Duodenal mucosa (tissue), 2 donors: ENCODE results near the gene ADAM23.

ENCODE experiments used
- H3K27ac ChIP-seq: one replicate; pipeline ENCODE4 v1.7.0; 2013; ENCODE audit warnings: low read depth, low read length
- H3K27me3 ChIP-seq, 2 donors: one replicate each; pipeline ENCODE4 v1.7.0; 2013; ENCODE audit warnings: low read length in 2 of 2, control low read depth in 1 of 2; ENCODE audit not compliant: insufficient read depth in 2 of 2, control insufficient read depth in 1 of 2
- H3K36me3 ChIP-seq, 2 donors: one replicate each; pipeline ENCODE4 v1.7.0; 2013; ENCODE audit warnings: low read length in 2 of 2, control low read depth in 1 of 2; ENCODE audit not compliant: insufficient read depth in 2 of 2, control insufficient read depth in 1 of 2
- H3K4me1 ChIP-seq, 2 donors: one replicate each; pipeline ENCODE4 v1.7.0; 2013; ENCODE audit warnings: low read length in 2 of 2, control low read depth in 1 of 2; ENCODE audit not compliant: insufficient read depth in 2 of 2, control insufficient read depth in 1 of 2
- H3K4me3 ChIP-seq, 2 donors: one replicate each; pipeline ENCODE4 v1.7.0; 2013; ENCODE audit warnings: low read length in 2 of 2, low read depth in 1 of 2
- H3K9ac ChIP-seq, 2 donors: one replicate each; pipeline ENCODE4 v1.7.0; 2013; ENCODE audit warnings: low read length in 2 of 2, low read depth in 1 of 2
- H3K9me3 ChIP-seq, 2 donors: one replicate each; pipeline ENCODE4 v1.7.0; 2013; ENCODE audit warnings: low read length in 2 of 2, control low read depth in 1 of 2; ENCODE audit not compliant: control insufficient read depth in 1 of 2

Gene ADAM23

GRCh38 chr2:206527153-206527552 lies 83.8 kb downstream of the ADAM23 start:
- no peak overlapping the region for H3K27ac ChIP-seq
- no peak overlapping the region for H3K4me3 ChIP-seq
- no peaks in the 10 kb centered on the region for H3K36me3 ChIP-seq
- no peak overlapping the region for H3K9ac ChIP-seq
- no peaks in the 10 kb centered on the region for H3K4me1 ChIP-seq
- H3K9me3 ChIP-seq: no peaks in the 10 kb centered on the region
- H3K27me3 ChIP-seq: no peaks in the 10 kb centered on the region

- Histone ChIP-seq H3K27ac (no peak overlapping the region), H3K27me3 (no peaks in the 10 kb centered on the region), H3K9ac (no peak overlapping the region), H3K4me3 (no peak overlapping the region), H3K4me1 (no peaks in the 10 kb centered on the region), H3K9me3 (no peaks in the 10 kb centered on the region), H3K36me3 (no peaks in the 10 kb centered on the region)
Measured at GRCh38 chr2:206530727-206531126, 87.4 kb downstream of the ADAM23 start.

DNA sequence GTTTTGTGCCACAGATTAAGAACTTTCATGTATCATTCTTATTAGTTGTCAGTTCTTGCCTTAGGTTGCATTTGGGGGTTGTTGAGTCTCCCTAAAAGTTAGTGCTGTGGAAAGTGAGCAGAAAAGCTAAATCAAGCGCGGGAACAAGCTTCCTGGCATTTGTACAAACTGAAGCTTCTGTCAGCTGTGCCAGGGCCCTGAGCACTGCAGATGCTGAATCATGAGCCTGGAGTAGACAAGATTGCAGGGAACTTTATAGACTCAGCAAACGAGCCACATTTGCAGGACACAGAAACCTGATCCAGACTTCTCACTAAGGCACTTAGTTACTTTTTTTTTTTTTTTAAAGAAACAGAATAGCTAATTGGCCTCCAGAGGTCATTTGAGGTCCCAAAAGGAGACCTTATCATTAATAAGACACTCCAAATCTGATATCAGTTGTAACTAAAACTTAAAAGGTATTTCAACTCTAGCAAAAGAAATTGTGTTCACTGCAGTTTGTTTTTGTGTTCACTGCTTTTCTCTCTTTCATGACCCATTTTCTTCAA lies 88.7 kb downstream of the ADAM23 start:
- Histone ChIP-seq H3K9me3 (no peaks in the 10 kb centered on the region), H3K27me3 (no peaks in the 10 kb centered on the region), H3K27ac (no peak overlapping the region), H3K4me3 (no peak overlapping the region), H3K4me1 (no peaks in the 10 kb centered on the region), H3K9ac (no peak overlapping the region), H3K36me3 (no peaks in the 10 kb centered on the region)

- no peak overlapping the region for H3K9ac ChIP-seq
Measured at GRCh38 chr2:206533977-206534376, 90.6 kb downstream of the ADAM23 start.

DNA sequence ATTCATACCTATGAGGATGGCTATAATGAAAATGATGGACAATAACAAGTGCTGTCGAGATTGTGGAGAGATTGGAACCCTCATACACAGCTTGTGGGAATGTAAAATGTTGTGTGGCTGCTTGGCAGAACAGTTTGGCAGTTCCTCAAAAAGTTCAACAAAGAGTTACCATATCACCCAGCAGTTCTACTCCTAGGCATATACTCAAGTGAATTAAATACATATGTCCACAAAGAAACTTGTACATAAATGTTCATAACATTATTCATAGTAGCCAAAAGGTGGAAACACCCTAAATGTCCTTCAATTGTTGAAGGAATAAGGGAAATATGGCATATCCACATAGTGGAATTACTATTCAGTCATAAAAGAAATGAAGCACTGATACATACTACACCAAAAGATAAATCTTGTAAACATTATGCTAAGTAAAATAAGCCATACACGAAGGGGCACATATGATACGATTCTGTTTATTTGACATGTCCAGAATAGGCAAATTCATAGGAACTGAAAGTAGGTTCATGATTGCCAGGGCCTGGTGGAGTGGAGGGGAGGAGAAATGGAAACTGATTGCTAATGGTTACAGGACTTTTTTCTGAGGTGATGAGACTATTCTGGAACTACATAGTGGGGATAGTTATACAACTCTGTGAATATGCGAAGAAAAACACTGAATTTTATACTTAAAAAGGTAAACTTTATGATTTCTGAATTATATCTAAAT lies 92.1 kb downstream of the ADAM23 start:
- H3K9me3 ChIP-seq: no peaks in the 10 kb centered on the region
- no peaks in the 10 kb centered on the region for H3K36me3 ChIP-seq
- H3K4me1 ChIP-seq: no peaks in the 10 kb centered on the region
- no peak overlapping the region for H3K9ac ChIP-seq
- H3K27me3 ChIP-seq: no peaks in the 10 kb centered on the region
- H3K27ac ChIP-seq: no peak overlapping the region
- no peak overlapping the region for H3K4me3 ChIP-seq

More at GRCh38 chr2:206533977-206534376, 90.6 kb downstream of the ADAM23 start:
- H3K9me3 ChIP-seq: no peaks in the 10 kb centered on the region
- no peak overlapping the region for H3K27ac ChIP-seq
- no peaks in the 10 kb centered on the region for H3K27me3 ChIP-seq
- no peak overlapping the region for H3K4me3 ChIP-seq
- H3K36me3 ChIP-seq: no peaks in the 10 kb centered on the region
- H3K4me1 ChIP-seq: no peaks in the 10 kb centered on the region

DNA sequence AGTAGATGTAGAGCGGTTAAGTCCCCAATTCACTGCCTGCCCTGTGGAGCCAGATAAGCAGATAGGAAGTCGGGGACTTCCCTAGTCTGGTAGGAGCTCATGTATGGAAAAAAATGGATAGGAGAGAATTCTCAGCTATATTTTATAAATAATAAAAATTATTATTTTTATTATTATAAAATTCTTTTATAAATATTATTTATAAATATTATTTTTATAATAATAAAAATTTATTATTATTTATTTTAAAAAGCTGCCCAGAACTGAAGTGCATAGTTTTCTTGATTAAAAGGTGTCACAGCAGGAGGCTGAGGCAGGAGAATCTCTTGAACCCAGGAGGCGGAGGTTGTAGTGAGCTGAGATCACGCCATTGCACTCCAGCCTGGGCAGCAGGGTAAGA lies 97.4 kb downstream of the ADAM23 start:
- H3K27me3 ChIP-seq: no peaks in the 10 kb centered on the region
- H3K27ac ChIP-seq: no peak overlapping the region
- H3K36me3 ChIP-seq: no peaks in the 10 kb centered on the region
- H3K4me1 ChIP-seq: no peaks in the 10 kb centered on the region
- H3K9me3 ChIP-seq: no peaks in the 10 kb centered on the region
- H3K4me3 ChIP-seq: no peak overlapping the region
- no peak overlapping the region for H3K9ac ChIP-seq

DNA sequence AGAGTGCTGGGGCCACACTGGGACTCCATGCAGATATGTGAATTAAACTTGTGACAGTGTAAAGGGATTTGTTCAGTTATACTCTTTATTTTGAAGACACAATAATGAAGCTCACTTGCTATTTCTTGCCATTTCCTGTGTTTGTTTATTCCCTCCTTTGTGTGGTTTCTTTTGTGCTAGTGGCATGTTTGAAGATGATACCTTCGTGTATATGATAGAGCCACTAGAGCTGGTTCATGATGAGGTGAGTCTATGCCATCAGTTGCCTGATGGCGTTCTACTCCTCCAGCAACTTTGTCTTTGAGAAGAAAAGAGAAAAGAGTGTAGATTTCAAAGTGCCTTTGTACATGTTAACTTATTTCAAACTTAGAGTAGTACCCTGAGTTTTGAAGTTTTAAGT lies 99.7 kb downstream of the ADAM23 start:
- Histone ChIP-seq H3K4me3 (no peak overlapping the region), H3K9me3 (no peaks in the 10 kb centered on the region), H3K36me3 (no peaks in the 10 kb centered on the region), H3K27ac (no peak overlapping the region), H3K27me3 (no peaks in the 10 kb centered on the region), H3K9ac (no peak overlapping the region), H3K4me1 (no peaks in the 10 kb centered on the region)

DNA sequence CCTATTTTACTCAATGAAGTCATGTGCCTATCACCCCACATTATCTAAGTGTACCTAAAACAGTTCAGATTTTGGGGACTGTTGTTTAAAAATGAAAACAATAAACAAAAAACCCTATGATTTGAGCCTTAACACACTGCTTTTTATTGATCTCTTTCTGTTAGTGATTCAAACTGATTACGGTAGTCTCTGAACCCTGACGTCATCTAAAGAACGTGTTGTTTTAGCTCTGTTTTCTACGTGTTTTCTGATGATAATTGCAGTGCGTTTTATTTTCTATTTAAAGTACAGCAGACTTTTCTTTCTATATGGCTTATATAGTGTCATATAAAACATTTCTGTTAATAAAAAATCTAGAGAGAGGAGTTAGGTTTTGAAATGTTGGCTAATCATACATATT lies 105.1 kb downstream of the ADAM23 start:
- Histone ChIP-seq H3K4me1 (no peaks in the 10 kb centered on the region), H3K27me3 (no peaks in the 10 kb centered on the region), H3K9me3 (no peaks in the 10 kb centered on the region), H3K9ac (no peak overlapping the region), H3K4me3 (no peak overlapping the region), H3K36me3 (no peaks in the 10 kb centered on the region), H3K27ac (no peak overlapping the region)

DNA sequence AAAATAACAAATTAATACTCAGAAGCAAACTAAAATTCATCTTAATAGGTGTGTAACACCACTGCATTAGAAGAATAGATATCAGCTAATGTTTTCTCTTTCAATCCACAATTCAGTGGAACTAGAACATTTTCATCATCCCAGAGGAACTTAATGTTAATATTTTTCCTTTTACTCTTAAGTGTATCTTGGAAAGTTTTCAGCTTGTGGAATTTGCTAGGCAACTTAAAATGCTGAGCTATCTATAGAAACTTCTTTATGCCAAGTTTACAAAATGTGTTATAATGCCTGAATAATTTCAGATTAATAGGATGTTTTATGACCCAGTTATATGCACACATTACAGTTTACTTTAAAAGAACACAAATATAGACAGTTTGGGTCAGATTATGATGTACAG lies 112.4 kb downstream of the ADAM23 start:
- Histone ChIP-seq H3K9me3 (no peaks in the 10 kb centered on the region), H3K27ac (no peak overlapping the region), H3K9ac (no peak overlapping the region), H3K4me1 (no peaks in the 10 kb centered on the region), H3K27me3 (no peaks in the 10 kb centered on the region), H3K4me3 (no peak overlapping the region), H3K36me3 (no peaks in the 10 kb centered on the region)

DNA sequence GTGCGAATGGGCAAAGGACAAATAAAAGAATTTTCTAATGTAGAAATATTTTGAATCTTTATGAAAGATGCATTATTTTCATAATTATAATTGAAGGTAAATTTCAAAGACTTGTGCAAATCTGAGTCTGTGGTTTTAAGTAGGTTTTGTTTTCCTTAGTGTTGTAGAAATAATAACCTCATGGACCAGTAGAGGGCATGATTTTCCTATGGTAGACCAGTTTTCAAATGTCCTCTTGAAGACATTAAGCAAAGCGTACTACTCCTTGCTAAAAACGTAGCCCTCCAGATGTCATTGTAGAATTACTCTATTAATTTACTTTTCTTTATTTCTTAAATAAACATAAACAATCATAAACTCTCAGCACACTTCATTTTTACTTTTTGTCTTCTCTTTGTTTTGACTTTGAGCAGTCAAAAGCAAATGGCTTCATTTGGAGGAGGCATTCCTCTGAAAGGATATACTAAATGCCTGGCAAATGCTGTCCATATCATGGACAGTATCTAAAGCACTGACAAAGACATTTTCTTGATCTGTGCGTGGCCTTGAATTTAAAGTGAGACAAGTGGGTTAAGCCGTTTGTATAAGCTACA lies 113.1 kb downstream of the ADAM23 start:
- no peak overlapping the region for H3K27ac ChIP-seq
- H3K36me3 ChIP-seq: no peaks in the 10 kb centered on the region
- H3K9me3 ChIP-seq: no peaks in the 10 kb centered on the region
- H3K9ac ChIP-seq: no peak overlapping the region
- no peaks in the 10 kb centered on the region for H3K4me1 ChIP-seq
- no peak overlapping the region for H3K4me3 ChIP-seq
- no peaks in the 10 kb centered on the region for H3K27me3 ChIP-seq
